DMS79 (cell line): ENCODE measurements around the gene KRT76.

Experiments
- DNase-seq: peaks from one replicate; lab custom pipeline; 2025; lab: John Stamatoyannopoulos, UW

Gene KRT76

GRCh38 chr12:52776913-52777395, at the start of gene KRT76:
KRT76 (minus strand) TSS chr12:52777345; CDS start chr12:52777291, 54 bp downstream.
- no peak for DNase-seq

- DNase-seq, result no peak
Measured at GRCh38 chr12:52825961-52826360, 48.8 kb upstream of the KRT76 start.

GRCh38 chr12:52824741-52825410, 47.7 kb upstream of the KRT76 start:
- no peak for DNase-seq

GRCh38 chr12:52823761-52824450, 46.8 kb upstream of the KRT76 start:
- no peak for DNase-seq

GRCh38 chr12:52822771-52823510, 45.8 kb upstream of the KRT76 start:
- no peak for DNase-seq

- no peak for DNase-seq
Measured at GRCh38 chr12:52821826-52822660, 44.9 kb upstream of the KRT76 start.

- no peak for DNase-seq
Measured at GRCh38 chr12:52821071-52821730, 44.1 kb upstream of the KRT76 start.

- DNase-seq, result no peak
Measured at GRCh38 chr12:52820521-52820920, 43.4 kb upstream of the KRT76 start.

- no peak for DNase-seq
Measured at GRCh38 chr12:52819731-52820510, 42.8 kb upstream of the KRT76 start.

GRCh38 chr12:52818887-52819420, 41.8 kb upstream of the KRT76 start:
- DNase-seq, result no peak

- no peak for DNase-seq
Measured at GRCh38 chr12:52818388-52818787, 41.2 kb upstream of the KRT76 start.

- DNase-seq, result no peak
Measured at GRCh38 chr12:52817699-52818238, 40.6 kb upstream of the KRT76 start.

- no peak for DNase-seq
Measured at GRCh38 chr12:52817003-52817698, 40.0 kb upstream of the KRT76 start.

- DNase-seq, result no peak
Measured at GRCh38 chr12:52815676-52816588, 38.8 kb upstream of the KRT76 start.

- DNase-seq, result no peak
Measured at GRCh38 chr12:52815161-52815560, 38.0 kb upstream of the KRT76 start.

- DNase-seq, result no peak
Measured at GRCh38 chr12:52814710-52815155, 37.6 kb upstream of the KRT76 start.

GRCh38 chr12:52813885-52814709, 37.0 kb upstream of the KRT76 start, which contains the start of gene KRT4:
KRT4 (minus strand) TSS chr12:52814116; CDS start chr12:52814058, 58 bp downstream.
- no peak for DNase-seq
